ENCODE data around the gene ATAD3B. TPM values are rescaled to one million over a fixed set of nuclear protein-coding genes. Genes with fewer than 3 reads are reported as not detected.

The ATAD3B gene
- total RNA-seq, 1 experiment from 2014 or later = 33.8 TPM

DNA sequence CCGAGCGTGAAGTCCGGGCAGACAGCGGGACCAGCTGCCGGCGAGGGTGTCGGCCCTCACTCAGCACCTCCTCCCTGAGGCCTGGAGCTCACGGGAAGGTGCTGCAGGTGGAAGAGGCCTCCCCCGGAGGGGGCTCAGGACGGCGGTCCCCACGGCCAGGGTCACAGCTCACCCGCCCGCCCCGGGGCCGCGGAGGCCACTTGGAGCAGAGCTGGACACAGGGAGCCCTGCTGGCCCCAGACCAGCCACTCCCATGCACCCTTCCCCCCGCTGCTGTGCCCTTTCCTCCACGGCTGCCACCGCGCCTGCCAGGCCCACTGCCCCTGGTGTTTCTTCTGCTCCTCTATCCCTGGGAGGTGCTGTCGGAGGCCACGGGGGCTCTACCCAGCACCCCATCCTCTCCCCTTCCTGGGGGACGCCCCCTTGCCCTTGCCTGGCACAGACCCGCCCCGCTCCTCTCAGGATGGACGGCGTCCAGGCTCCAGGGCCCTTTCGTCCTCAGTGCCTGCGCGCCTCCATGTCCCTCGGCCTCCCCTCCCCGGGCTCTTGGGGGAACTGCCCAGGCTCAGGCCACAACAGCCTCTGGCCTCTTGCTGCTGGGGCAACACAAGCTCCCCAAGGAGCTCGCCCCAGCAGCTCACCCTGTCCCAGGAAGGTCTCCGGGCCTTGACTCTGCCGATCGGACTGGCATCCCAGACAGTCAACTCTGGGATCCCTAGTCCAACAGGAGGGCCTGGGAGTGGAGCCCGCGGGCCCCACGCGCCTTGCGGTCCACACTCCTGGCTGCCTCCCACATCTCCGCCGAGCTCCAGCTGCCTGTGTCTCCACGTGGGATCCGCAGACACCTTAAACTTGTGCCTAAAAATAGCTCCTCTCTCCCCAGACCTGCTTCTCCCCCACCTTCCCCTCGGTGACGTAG, 64.7 kb downstream of the ATAD3B start:
- H3K27ac ChIP-seq = no peak overlapping the region
- H3K36me3 ChIP-seq = peaks cover 30% of the 10 kb centered on the region
- DNase-seq (ENCODE audit: low read depth in 1 of 2, low spot score in 2 of 2) = no peak
- H3K9me3 ChIP-seq (replicated peaks) = peaks cover under 1% of the 10 kb centered on the region; the same call in 1 of the 2 replicates
- no peaks in the 10 kb centered on the region for H3K27me3 ChIP-seq (replicated peaks)
- H3K4me1 ChIP-seq (replicated peaks) = no peaks in the 10 kb centered on the region
- no peak overlapping the region for H3K4me3 ChIP-seq

GRCh38 chr1:1536938-1537546, 65.5 kb downstream of the ATAD3B start:
- H3K36me3 ChIP-seq = peaks cover 33% of the 10 kb centered on the region
- H3K27me3 ChIP-seq (replicated peaks) = no peaks in the 10 kb centered on the region
- H3K4me1 ChIP-seq (replicated peaks) = no peaks in the 10 kb centered on the region

DNA sequence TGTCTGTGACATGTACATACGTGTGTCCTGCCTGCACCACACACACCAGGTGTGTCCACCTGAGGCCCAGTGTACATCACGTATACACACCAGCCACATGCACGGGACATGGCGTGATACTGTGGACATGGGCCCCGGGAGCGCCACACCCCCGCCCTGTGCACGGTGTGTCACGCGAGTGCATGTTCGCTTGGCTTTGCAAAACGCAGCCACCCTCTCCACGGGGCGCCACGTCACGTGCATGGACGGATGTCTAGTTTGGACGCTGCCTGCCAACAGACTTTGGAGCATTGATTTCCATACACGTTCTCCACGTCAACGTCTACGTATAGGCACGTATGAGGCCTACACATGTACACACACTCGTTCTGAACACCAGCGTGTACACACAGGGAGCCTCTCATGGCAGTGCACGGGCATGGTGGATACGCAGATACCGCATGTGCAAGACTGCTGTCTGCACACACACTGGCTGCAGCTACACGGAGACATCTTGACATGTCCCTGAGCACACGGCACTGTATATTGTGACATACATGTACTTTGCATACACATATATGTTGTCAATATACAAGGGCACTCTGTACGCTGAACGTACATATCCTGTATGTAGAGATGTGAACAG, 66.2 kb downstream of the ATAD3B start:
- DNase-seq (ENCODE audit: low read depth in 1 of 2, low spot score in 2 of 2) = peak in 1 of 2 experiments; percentile 48
- H3K4me3 ChIP-seq = no peak overlapping the region
- no peaks in the 10 kb centered on the region for H3K4me1 ChIP-seq (replicated peaks)
- H3K27ac ChIP-seq = no peak overlapping the region
- H3K9me3 ChIP-seq (replicated peaks) = no peaks in the 10 kb centered on the region
- H3K36me3 ChIP-seq = peaks cover 40% of the 10 kb centered on the region
- no peaks in the 10 kb centered on the region for H3K27me3 ChIP-seq (replicated peaks)

More at GRCh38 chr1:1536938-1537546, 65.5 kb downstream of the ATAD3B start:
- Histone ChIP-seq H3K4me3 (no peak overlapping the region), H3K9me3 (replicated peaks) (no peaks in the 10 kb centered on the region), H3K27ac (no peak overlapping the region)
- no peak for DNase-seq (ENCODE audit: low read depth in 1 of 2, low spot score in 2 of 2)

DNA sequence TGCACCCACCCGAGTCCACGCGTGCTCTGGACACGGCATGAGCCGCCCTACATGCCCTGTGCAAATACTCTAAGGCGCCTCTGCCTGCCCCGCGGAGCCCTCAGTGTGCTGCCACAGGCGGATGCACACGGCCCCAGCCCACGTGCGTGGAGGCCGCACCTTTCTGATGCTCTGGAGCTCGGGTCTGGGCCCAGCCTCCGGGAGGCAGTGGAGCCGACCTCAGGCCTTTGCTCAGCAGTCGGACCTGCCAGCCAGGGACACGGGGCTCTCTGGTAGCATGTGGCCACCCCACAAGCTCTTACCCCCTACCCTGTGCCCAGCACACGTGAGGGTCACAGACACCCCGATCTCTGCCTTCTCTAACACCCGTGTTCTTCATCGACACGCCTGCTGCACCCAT, 66.8 kb downstream of the ATAD3B start:
- Histone ChIP-seq H3K27me3 (replicated peaks) (no peaks in the 10 kb centered on the region), H3K27ac (no peak overlapping the region), H3K36me3 (peaks cover 46% of the 10 kb centered on the region), H3K4me3 (no peak overlapping the region), H3K9me3 (replicated peaks) (no peaks in the 10 kb centered on the region), H3K4me1 (replicated peaks) (no peaks in the 10 kb centered on the region)
- DNase-seq (ENCODE audit: low read depth in 1 of 2, low spot score in 2 of 2) = no peak

GRCh38 chr1:1538989-1539309, 67.4 kb downstream of the ATAD3B start:
- no peak for DNase-seq (ENCODE audit: low read depth in 1 of 2, low spot score in 2 of 2)
- H3K9me3 ChIP-seq (replicated peaks) = no peaks in the 10 kb centered on the region
- H3K4me3 ChIP-seq = no peak overlapping the region
- peaks cover 50% of the 10 kb centered on the region for H3K36me3 ChIP-seq
- H3K27me3 ChIP-seq (replicated peaks) = no peaks in the 10 kb centered on the region
- H3K4me1 ChIP-seq (replicated peaks) = no peaks in the 10 kb centered on the region
- no peak overlapping the region for H3K27ac ChIP-seq

DNA sequence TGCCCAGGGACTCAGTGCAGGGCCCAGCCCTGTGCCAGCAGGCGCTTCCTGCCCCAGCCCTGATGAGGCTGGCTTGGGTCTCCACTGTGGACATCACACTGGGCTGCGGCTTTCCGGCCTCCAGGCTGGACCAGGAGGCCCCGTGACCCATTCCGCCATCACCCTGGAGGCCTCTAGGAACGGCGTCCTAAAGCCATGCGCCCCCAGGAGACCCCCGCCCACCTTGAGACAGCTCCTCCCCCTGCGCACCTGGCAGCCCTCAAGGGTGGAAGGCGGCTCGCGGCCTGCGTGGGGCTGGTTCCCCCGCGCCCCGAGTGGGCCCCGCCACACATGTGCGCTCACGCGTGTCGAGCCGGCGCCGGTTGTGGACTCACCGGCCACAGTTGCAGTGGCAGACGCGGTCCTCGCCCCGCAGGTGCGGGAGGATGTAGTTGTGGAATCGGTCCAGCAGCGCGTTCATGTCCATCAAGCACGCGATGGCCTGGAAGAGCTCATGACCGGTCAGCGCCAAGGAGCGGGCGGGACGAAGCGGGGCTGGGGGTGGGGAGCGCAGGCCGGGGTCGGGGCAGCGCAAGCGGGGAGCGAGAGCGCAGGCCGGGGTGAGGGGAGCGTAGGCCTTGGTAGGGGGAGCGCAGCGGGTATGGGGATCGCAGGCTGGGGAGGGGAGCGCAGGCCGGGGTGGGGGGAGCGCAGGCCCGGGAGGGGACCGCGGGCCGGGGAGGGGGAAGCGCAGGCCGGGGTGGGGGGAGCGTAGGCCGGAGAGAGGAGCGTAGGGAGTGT, 67.9 kb downstream of the ATAD3B start:
- DNase-seq (ENCODE audit: low read depth in 1 of 2, low spot score in 2 of 2) = no peak
- H3K9me3 ChIP-seq (replicated peaks) = no peaks in the 10 kb centered on the region
- H3K4me3 ChIP-seq = no peak overlapping the region
- H3K4me1 ChIP-seq (replicated peaks) = no peaks in the 10 kb centered on the region
- H3K27me3 ChIP-seq (replicated peaks) = no peaks in the 10 kb centered on the region
- peaks cover 52% of the 10 kb centered on the region for H3K36me3 ChIP-seq
- no peak overlapping the region for H3K27ac ChIP-seq

DNA sequence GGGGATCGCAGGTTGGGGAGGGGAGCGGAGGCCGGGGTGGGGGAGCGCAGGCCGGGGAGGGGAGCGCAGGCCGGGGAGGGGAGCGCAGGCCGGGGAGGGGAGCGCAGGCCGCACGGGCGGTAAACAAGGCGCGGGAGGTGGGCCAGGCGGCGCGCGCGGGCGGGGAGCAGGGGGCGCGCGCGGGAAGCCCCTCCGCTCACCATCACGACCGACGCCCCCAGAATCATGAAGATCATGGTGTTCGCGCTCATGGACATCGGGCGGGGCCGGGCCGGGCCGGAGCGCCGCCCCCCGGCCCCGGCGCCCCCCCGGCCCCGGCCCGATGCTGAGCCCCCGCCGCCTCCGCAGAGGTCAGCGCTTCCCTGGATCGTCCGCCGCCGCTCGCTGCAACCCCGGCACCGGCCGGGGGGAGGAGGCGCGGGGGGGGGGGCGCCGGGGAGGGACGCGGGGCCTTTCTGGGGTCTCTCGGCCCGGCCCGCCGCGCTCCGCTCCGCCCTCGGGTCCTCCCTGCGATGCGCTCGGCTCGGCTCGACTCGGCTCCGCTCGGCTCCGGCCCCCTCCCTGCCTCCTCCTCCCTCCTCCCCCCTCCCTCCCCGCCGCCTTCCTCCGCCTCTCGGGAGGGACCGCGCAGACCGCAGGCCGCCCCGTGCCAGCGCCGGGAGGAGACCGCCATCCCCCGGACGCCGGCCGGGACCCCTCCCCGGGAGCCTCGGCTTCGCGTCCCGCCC, 68.7 kb downstream of the ATAD3B start, which contains the start of gene TMEM240:
Gene TMEM240, minus strand, starts transcription at position 535 of the 728 bp plus-strand sequence. Its CDS starts 278 bp downstream, at position 257.
- no peak for DNase-seq (ENCODE audit: low read depth in 1 of 2, low spot score in 2 of 2)
- peaks cover 54% of the 10 kb centered on the region for H3K36me3 ChIP-seq
- H3K27me3 ChIP-seq (replicated peaks) = no peaks in the 10 kb centered on the region
- H3K4me3 ChIP-seq = no peak within 1 kb of the TSS
- H3K4me1 ChIP-seq (replicated peaks) = no peaks in the 10 kb centered on the region
- no peaks in the 10 kb centered on the region for H3K9me3 ChIP-seq (replicated peaks)
- H3K27ac ChIP-seq = no peak within 1 kb of the TSS

DNA sequence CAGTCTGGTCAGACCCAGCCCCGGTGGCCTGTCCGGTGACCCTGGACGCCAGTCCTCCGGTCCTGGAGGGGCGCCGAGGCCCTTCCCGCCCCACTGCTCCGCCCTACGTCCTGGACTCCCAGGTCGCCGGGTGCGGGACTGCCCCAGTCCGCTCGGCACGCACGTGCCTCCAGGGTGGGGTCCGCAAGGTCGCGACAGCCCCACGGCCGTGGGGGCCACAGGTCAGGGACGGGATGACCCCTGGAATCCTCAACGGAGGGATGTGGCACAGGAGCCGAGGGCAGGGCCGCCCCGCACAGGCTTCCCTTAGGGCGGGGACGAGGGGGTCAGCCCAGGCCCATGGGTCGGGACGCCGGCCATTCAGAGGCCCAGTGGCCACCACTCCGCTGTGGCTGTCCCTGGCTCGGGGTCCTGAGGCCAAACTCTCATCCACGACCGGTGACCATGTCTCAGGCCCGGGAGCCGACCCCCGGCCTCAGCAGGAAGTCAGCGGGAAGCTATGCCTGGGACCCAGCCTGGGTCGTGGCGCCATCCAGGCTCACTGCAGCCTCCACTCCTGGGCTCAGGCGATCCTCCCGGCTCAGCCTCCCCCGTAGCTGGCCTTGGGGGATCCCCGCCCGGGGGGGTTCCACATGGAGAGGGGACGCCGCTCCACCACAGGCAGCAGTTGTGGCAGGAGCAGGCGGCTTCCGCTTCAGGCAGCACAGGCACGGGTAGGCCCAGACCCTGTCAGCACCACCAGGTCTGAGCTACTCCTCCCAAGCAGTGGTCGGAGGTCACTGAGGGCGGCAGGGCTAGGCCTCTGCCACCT, 69.5 kb downstream of the ATAD3B start:
- Histone ChIP-seq H3K27ac (no peak overlapping the region), H3K9me3 (replicated peaks) (no peaks in the 10 kb centered on the region), H3K27me3 (replicated peaks) (no peaks in the 10 kb centered on the region), H3K4me3 (no peak overlapping the region), H3K36me3 (peaks cover 54% of the 10 kb centered on the region), H3K4me1 (replicated peaks) (no peaks in the 10 kb centered on the region)
- DNase-seq (ENCODE audit: low read depth in 1 of 2, low spot score in 2 of 2) = no peak

DNA sequence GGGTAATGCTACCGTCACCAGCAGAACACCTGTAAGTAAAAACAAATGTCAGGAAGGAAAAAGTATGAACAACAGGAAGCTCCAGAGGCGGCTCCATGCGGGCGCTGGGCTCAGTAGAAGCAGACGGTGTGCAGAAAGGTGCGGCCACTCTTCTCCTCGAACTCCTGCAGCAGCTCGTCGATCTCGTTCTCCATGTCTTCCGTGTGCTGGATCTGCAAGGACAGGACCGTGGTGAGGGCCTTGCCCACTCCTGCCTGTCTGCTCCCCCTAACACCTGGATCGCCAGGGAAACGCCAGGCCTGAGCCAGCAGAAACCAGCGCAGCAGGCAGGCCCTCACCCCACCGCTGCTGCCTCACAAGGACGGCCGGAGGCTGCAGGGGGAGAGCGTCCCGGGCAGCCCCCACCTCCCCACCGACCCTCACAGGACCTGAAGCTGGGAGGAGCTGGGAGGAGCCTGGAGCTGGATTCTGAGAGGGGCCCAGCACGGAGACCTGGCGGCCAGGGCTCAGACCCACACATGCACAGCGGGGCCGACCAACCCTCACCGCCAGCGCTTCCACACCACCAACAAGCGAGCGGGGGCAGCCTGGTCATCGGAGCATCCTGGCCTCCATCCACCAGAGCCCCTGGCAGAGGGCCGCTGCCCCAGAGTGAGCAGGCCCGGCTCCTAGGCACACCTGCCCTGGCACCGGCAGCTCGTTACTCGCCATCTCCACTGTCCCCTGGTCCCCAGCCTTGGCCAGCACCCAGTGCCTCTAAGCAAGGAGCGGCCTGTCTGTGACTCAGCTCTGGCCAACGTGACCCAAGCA, 70.6 kb downstream of the ATAD3B start:
- Histone ChIP-seq H3K9me3 (replicated peaks) (no peaks in the 10 kb centered on the region), H3K27me3 (replicated peaks) (no peaks in the 10 kb centered on the region), H3K4me1 (replicated peaks) (no peaks in the 10 kb centered on the region), H3K4me3 (no peak overlapping the region), H3K27ac (no peak overlapping the region), H3K36me3 (peaks cover 62% of the 10 kb centered on the region)
- DNase-seq (ENCODE audit: low read depth in 1 of 2, low spot score in 2 of 2) = no peak

DNA sequence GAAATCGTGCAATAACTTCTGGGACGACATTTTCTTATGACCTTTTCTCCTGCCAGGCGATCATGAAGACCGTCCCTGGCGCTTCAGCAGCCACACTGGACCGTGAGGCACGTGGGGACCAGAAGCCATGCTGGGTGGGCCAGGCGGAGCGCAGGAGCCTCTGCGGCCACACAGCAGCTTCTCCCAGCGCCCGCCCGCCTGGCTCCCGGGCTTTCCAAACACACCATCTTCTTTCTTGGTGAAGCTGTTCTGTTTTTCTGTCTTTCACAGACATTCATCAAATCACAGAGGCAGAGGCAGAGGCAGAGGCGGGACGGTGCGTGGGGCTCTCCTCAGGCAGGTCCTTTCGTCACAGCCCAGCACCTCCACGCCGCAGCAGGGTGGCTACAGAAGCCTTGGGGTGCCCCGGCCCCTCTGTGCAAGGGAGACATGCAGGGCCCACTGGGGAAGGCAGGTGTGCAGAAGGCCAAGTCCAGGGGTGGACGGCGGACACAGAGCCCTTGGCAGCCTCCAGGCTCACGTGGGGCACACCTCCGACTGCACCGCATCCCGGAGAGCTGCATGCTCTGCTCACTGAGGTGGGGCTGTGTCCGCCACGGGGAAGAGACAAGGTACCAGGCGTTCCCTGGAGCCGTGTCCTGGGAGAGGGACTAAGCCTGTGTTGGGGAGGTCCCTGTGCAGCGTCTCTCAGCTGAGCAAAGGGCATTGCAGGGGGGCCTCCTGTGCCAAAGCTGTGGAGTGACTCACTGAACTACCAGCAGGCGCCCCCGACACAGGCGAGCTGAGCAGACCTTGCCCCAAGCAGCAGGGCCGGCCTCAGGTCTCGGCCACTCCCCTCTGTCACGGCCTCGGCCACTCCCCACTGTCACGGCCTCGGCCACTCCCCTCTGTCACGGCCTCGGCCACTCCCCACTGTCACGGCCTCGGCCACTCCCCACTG, 71.5 kb downstream of the ATAD3B start:
- H3K4me1 ChIP-seq (replicated peaks) = no peaks in the 10 kb centered on the region
- DNase-seq (ENCODE audit: low read depth in 1 of 2, low spot score in 2 of 2) = no peak
- H3K27ac ChIP-seq = no peak overlapping the region
- no peak overlapping the region for H3K4me3 ChIP-seq
- H3K36me3 ChIP-seq = peaks cover 59% of the 10 kb centered on the region
- H3K27me3 ChIP-seq (replicated peaks) = no peaks in the 10 kb centered on the region
- H3K9me3 ChIP-seq (replicated peaks) = no peaks in the 10 kb centered on the region

GRCh38 chr1:1543706-1544099, 72.1 kb downstream of the ATAD3B start:
- no peak for DNase-seq (ENCODE audit: low read depth in 1 of 2, low spot score in 2 of 2)
- Histone ChIP-seq H3K4me1 (replicated peaks) (no peaks in the 10 kb centered on the region), H3K4me3 (no peak overlapping the region)

More at GRCh38 chr1:1543706-1544099, 72.1 kb downstream of the ATAD3B start:
- Histone ChIP-seq H3K27ac (no peak overlapping the region), H3K27me3 (replicated peaks) (no peaks in the 10 kb centered on the region), H3K36me3 (peaks cover 57% of the 10 kb centered on the region), H3K9me3 (replicated peaks) (no peaks in the 10 kb centered on the region)
